Ovary (tissue), 3 donors: ENCODE data around the gene SPAG16.

ENCODE experiments used
- CTCF ChIP-seq, 3 donors: fragments of 450-650 bp in 2 of 3; fragments of 200-600 bp in 1 of 3; IDR thresholded peaks; one replicate each; pipeline versions ENCODE4 v1.5.1 to v1.8.0; 2016 to 2022; ENCODE audit warnings: antibody characterized with exemption in 3 of 3, mild to moderate bottlenecking in 1 of 3
- EP300 ChIP-seq: sonication (generic); formaldehyde crosslinking; IDR thresholded peaks from one replicate; pipeline ENCODE4 v1.6.1; 2017; ENCODE audit warnings: antibody characterized with exemption
- POLR2A ChIP-seq: fragments of 450-650 bp; IDR thresholded peaks from one replicate; pipeline ENCODE4 v1.6.1; 2017; ENCODE audit warnings: antibody characterized with exemption, mild to moderate bottlenecking, moderate library complexity
- donor health status: DM: no; HTN: no; CAD: no.

GRCh38 chr2:214180686-214181085 lies 896.4 kb downstream of the SPAG16 start:
- TF ChIP-seq CTCF (IDR thresholded peaks at IDR 0.05) (no peak), POLR2A (no peak), EP300 (no peak)
